Chondrocyte (in vitro differentiated cells): Measurements from ENCODE around the gene CYBC1. TPM values are rescaled to one million over a fixed set of nuclear protein-coding genes. Genes with fewer than 3 reads are reported as not detected.

ENCODE experiments used
- DNase-seq: peaks from one replicate; pipeline ENCODE4 v3.0.0; 2021; ENCODE audit warnings: mixed read lengths, low spot score
- H3K27ac Mint-ChIP-seq: one replicate; pipeline ENCODE4 v1.8.0; 2021; ENCODE audit warnings: mild to moderate bottlenecking, moderate library complexity, mixed read lengths; ENCODE audit not compliant: unreplicated experiment
- H3K27me3 Mint-ChIP-seq: 2 replicates; pipeline ENCODE4 v1.8.0; 2021; ENCODE audit warnings: low read depth, mixed read lengths
- H3K36me3 Mint-ChIP-seq: 2 replicates; pipeline ENCODE4 v1.8.0; 2021; ENCODE audit warnings: low read depth, mixed read lengths
- H3K4me1 Mint-ChIP-seq: 2 replicates; pipeline ENCODE4 v1.8.0; 2021; ENCODE audit warnings: low read depth, mild to moderate bottlenecking, mixed read lengths
- H3K4me3 Mint-ChIP-seq: one replicate; pipeline ENCODE4 v1.8.0; 2021; ENCODE audit warnings: mild to moderate bottlenecking, moderate library complexity, mixed read lengths; ENCODE audit not compliant: unreplicated experiment
- H3K9me3 Mint-ChIP-seq: 2 replicates; pipeline ENCODE4 v1.8.0; 2021; ENCODE audit warnings: low read depth, mixed read lengths
- total RNA-seq: library from RNA; stranded (reverse); gene quantifications from 3 replicates; pipeline ENCODE4 v1.2.1, GENCODE V29; 2021
- TF ChIP-seq, protein P1 (sequence below): fragments of 200-600 bp; sonication (generic); IDR thresholded peaks from 2 replicates; pipeline ENCODE4 v1.5.0; 2021; ENCODE audit warnings: antibody characterized with exemption, mild to moderate bottlenecking, moderate library complexity

Gene CYBC1
- total RNA-seq, 1 donor from 2014 or later = 53.0 TPM

- H3K27ac Mint-ChIP-seq = no peak overlapping the region
- TF ChIP-seq, protein P1, sequence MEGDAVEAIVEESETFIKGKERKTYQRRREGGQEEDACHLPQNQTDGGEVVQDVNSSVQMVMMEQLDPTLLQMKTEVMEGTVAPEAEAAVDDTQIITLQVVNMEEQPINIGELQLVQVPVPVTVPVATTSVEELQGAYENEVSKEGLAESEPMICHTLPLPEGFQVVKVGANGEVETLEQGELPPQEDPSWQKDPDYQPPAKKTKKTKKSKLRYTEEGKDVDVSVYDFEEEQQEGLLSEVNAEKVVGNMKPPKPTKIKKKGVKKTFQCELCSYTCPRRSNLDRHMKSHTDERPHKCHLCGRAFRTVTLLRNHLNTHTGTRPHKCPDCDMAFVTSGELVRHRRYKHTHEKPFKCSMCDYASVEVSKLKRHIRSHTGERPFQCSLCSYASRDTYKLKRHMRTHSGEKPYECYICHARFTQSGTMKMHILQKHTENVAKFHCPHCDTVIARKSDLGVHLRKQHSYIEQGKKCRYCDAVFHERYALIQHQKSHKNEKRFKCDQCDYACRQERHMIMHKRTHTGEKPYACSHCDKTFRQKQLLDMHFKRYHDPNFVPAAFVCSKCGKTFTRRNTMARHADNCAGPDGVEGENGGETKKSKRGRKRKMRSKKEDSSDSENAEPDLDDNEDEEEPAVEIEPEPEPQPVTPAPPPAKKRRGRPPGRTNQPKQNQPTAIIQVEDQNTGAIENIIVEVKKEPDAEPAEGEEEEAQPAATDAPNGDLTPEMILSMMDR = no peak
- DNase-seq = no peak
- no peaks in the 10 kb centered on the region for H3K9me3 Mint-ChIP-seq
- H3K4me3 Mint-ChIP-seq = no peak overlapping the region
- H3K27me3 Mint-ChIP-seq = no peaks in the 10 kb centered on the region
- H3K36me3 Mint-ChIP-seq = peaks cover 17% of the 10 kb centered on the region
- H3K4me1 Mint-ChIP-seq = peaks cover 21% of the 10 kb centered on the region
These were observed 40.1 kb upstream of the CYBC1 start for GRCh38 chr17:82490512-82491195.

GRCh38 chr17:82489851-82490511, 39.4 kb upstream of the CYBC1 start:
- H3K27ac Mint-ChIP-seq = no peak overlapping the region
- H3K9me3 Mint-ChIP-seq = no peaks in the 10 kb centered on the region

GRCh38 chr17:82489117-82489516, 38.6 kb upstream of the CYBC1 start:
- Mint-ChIP-seq H3K36me3 (peaks cover 26% of the 10 kb centered on the region), H3K4me3 (no peak overlapping the region), H3K27ac (peak overlapping the region; percentile 12), H3K4me1 (peaks cover 17% of the 10 kb centered on the region), H3K9me3 (no peaks in the 10 kb centered on the region), H3K27me3 (no peaks in the 10 kb centered on the region)
- no peak for DNase-seq
- TF ChIP-seq, protein P1 = no peak

More at GRCh38 chr17:82489851-82490511, 39.4 kb upstream of the CYBC1 start:
- TF ChIP-seq, protein P1 = no peak
- DNase-seq = no peak
- H3K4me1 Mint-ChIP-seq = peaks cover 21% of the 10 kb centered on the region
- H3K27me3 Mint-ChIP-seq = no peaks in the 10 kb centered on the region
- no peak overlapping the region for H3K4me3 Mint-ChIP-seq
- peaks cover 22% of the 10 kb centered on the region for H3K36me3 Mint-ChIP-seq

DNA sequence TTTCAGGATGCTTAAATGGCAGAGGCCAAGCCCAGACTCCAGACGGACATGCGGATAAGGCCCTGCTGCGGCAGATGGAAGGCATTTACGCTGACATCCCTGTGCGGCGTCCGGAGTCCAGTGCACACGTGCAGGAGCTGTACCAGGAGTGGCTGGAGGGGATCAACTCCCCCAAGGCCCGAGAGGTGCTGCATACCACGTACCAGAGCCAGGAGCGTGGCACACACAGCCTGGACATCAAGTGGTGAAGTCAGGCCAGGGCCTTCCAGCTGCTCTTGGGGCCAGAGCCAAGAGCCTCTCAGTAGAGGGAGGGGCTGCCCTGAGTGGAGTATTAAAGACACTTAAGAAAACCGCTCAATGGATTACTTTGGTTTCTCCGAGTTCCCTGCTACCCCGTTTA, 37.4 kb upstream of the CYBC1 start:
- Mint-ChIP-seq H3K27ac (no peak overlapping the region), H3K9me3 (no peaks in the 10 kb centered on the region), H3K27me3 (no peaks in the 10 kb centered on the region), H3K36me3 (peaks cover 32% of the 10 kb centered on the region), H3K4me3 (no peak overlapping the region), H3K4me1 (peaks cover 6% of the 10 kb centered on the region)
- TF ChIP-seq, protein P1 = no peak
- DNase-seq = no peak

GRCh38 chr17:82486231-82487094, 35.9 kb upstream of the CYBC1 start:
- peak overlapping the region; percentile 70 for H3K27ac Mint-ChIP-seq
- H3K36me3 Mint-ChIP-seq = peaks cover 36% of the 10 kb centered on the region
- no peaks in the 10 kb centered on the region for H3K27me3 Mint-ChIP-seq
- no peaks in the 10 kb centered on the region for H3K4me1 Mint-ChIP-seq
- TF ChIP-seq, protein P1 = no peak
- H3K4me3 Mint-ChIP-seq = no peak overlapping the region
- no peak for DNase-seq
- H3K9me3 Mint-ChIP-seq = no peaks in the 10 kb centered on the region
